GM19023 (cell line): Measurements from ENCODE around the gene LIF.

Experiments used
- ATAC-seq: cut with Tn5 transposase; IDR thresholded peaks from one replicate; pipeline ENCODE4 v1.9.1; 2021; ENCODE audit warnings: mild to moderate bottlenecking, moderate library complexity; ENCODE audit not compliant: unreplicated experiment

Gene LIF

GRCh38 chr22:30245985-30246813, at the start of gene LIF:
TSS of gene LIF (minus strand) at chr22:30246759. CDS start at chr22:30246695, 64 bp downstream.
- no peak for ATAC-seq

DNA sequence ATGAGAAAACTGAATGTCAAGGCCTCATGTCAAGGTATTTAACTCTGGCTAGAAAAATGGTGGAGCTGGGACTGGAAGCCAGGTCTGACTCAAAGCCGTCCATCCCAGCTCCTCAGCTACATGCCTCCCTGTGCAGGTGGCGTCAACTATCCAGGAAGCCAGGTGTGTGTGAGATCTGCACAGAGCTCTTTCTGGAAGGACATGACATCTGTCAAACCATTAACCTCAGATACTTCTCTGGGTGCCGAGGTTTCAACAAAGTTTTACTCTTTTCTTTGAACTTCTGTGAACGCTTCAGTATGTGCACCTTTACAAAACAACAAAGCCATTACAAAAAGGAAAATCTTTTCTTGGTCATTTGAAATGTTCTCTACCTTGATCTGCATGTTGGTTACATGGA, 49.8 kb upstream of the LIF start:
- ATAC-seq, result no peak

- no peak for ATAC-seq
These were observed 49.0 kb upstream of the LIF start for GRCh38 chr22:30295576-30295975.

DNA sequence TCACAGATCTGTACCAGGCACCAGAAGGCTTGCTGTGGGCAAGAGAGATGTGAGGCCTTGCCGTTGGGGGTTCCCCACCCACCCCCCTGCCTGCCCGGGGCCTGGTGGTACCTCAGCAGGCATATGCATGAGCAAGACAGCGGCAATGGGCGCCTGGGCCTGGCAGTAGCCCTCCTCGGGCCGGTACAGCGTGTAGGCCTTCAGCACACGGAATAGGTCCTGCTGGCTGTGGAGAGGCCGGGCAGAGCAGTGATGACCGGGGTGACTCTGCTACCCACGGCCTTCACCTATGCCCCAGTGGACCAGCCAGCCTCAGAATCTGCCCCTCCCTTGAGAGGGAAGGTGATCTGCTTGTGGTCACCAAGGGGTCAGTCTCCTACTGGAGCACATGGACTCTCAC, 48.3 kb upstream of the LIF start:
- ATAC-seq, result no peak

GRCh38 chr22:30294066-30294465, 47.5 kb upstream of the LIF start:
- no peak for ATAC-seq

DNA sequence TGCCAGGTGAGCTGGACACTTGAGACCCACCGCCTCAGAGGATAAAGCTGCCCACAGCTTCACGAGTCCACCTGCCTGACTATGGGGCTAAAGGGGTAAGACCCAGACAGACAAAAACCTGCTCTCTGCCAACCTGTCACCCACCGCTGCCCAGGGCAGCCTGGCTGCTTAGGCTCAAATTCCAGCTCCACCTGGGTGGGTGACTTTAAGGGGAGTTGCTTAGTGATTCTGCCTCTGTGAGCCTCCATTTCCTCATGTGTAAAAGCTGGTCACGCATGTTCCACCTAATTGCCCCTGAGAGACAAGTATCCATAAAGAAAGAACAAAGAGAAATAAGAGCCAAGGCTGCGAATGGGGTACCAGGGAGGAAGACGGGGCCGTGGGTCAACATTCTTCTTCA, 46.5 kb upstream of the LIF start:
- ATAC-seq, result no peak

DNA sequence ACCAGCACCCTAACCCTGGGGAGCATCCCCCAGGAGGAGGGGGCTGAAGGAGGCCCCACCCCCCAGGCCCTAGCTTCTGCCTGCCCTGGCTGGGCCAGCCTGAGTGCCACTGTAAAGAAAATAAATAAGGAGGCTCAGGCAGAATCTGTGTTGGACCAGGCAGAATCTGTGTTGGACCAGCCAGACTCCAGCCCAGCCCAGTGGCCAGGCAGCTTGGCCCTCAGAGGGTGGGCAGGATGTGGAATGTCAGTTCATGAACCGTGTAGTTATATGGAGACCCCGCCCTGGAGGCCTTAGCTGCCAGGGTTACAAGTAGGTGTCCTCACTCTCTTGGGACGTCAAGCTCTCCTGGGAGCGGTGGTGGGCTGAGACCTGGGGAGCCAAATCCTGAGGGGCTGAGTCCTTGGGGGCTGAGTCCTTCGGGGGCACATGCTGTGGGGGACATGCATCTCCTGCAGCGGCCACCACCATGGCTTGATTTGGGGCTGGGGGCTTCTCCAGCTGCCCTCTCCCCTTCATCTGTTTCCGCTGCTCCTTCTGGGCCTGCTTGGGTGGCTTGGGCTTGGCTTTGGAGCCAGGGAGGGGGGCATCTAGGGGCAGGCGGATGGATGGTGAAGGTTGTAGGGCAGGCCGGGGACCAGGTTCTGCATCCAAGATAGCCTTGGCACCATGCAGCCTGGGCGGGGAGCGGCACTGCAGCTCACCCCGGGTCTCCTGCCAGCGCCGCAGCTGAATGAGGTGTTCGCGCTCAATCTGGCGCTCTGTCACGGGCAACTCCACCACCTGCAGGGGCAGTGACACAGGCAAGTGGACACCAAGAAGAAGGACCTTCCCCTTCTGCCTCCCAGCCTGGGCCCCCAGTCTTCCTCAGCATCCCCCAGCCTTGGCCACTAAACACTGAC, 45.8 kb upstream of the LIF start:
- ATAC-seq, result no peak

- no peak for ATAC-seq
These were observed 44.7 kb upstream of the LIF start for GRCh38 chr22:30291058-30291892.

- ATAC-seq, result no peak
These were observed 43.9 kb upstream of the LIF start for GRCh38 chr22:30290342-30291057.

- ATAC-seq, result peak; percentile 17
These were observed 43.4 kb upstream of the LIF start for GRCh38 chr22:30289980-30290313.

- ATAC-seq, result peak; percentile 71
These were observed 42.8 kb upstream of the LIF start, which contains the start of gene CASTOR1 for GRCh38 chr22:30289141-30289979. TSS of gene CASTOR1 (minus strand) at chr22:30289505. CDS start at chr22:30289497, 8 bp downstream.

DNA sequence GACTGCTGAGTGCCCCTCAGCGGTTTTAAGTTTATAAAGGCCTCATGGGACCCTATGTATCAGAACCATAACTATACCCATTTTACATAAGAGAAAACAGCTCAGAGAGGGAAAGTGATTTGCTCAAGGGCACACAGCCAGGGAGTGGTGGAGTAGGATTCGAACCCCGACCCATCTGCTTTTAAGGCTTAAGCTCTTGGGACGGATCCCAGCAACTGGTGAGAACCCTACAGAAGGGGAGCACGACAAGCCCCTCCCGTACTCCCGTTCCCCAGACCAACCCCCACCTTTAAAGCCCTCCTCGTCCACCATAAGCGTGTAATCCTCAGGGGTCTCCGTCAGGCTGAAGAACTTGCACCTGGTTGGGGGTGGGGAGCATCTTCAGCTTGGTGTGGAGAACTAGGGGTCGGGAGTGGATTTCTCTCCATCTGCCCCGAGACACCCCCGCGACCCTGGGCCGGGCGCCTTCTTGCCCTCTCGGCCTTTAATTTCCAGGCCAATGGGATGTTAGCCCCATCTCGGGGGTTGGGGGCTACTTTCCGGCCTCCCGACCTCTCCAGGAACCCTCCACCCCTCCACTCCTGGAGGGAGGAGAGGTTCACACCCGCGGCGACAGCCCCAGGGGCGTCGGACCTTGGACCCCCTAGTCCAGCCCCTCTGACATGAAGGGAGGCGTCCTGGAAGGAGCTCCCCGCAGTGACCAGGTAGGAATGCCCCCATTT, 42.0 kb upstream of the LIF start:
- no peak for ATAC-seq

GRCh38 chr22:30287648-30288418, 41.3 kb upstream of the LIF start:
- no peak for ATAC-seq

DNA sequence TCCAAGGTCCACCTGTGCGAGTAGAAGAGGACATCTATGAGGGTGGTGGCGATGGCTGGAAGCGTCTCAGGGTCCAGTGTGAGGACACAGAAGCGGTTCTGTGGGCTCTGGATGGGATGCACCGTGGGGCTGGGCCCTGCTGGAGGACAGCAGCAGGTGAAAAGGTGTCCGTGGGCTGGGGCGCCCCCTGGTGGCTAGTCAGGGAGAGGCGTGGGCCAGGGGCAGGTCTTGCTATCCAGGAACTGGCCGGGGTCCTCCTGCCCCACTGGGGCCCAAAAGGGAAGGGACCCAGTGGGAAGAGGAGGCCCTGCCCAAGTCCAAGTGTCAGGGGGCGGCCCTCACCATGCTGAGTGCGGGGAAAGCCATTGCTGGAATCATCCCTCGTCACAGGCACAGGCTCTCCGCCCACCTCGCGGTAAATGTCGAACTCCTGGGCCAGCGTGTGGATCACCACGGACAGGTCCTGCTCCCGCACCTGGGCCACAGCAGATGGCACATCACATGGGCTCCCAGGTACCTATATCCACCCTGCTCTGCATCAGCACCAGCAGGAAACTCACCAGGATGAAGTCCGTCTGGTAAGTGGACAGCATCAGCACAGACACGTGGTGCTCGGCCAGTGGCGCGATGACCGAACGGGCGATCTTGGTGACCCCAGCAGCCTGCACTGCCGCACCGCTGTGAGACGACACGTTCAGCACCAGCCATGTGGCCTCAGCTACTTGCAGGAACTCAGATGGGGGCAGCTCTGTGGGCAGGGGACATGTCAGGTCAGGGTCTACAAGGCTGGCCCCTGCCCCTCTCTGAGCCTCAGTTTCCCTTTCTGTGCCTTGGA, 40.5 kb upstream of the LIF start:
- no peak for ATAC-seq

DNA sequence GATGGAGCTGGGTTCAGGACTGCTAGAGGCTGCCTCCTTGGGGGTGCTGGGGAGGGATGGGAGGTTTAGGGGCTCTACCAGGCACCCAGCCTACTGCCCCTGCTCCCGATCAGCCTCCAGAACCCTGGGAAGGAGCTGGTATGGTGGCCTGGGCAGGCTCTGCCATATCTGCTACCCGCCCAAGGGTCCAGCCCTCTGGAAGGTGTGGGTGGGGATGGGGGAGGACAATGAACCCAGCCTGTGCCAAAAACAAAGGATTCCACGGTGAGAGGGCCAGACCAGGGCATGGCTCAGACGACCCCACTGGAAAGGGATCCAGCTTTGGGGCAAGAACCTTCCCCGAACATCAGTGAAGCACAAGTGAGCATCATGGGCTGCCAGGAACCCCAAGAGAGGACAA, 39.8 kb upstream of the LIF start:
- no peak for ATAC-seq

DNA sequence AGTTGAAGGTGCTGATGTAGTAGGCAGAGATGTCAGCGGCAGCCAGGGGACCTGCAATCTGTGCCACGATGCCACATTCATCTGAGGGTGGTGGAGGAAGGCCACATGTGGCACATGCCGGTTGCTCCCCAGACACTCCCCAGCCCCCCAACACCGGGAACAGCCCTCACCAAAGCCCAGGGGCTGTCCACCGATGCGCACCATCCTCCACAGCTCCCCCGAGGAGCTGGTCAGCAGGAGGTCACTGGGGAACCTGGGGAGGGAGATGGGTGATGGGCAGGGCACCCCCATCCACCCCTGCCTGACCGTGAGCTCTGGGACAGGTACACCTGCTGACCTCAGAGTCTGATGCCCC, 39.3 kb upstream of the LIF start:
- ATAC-seq, result no peak

DNA sequence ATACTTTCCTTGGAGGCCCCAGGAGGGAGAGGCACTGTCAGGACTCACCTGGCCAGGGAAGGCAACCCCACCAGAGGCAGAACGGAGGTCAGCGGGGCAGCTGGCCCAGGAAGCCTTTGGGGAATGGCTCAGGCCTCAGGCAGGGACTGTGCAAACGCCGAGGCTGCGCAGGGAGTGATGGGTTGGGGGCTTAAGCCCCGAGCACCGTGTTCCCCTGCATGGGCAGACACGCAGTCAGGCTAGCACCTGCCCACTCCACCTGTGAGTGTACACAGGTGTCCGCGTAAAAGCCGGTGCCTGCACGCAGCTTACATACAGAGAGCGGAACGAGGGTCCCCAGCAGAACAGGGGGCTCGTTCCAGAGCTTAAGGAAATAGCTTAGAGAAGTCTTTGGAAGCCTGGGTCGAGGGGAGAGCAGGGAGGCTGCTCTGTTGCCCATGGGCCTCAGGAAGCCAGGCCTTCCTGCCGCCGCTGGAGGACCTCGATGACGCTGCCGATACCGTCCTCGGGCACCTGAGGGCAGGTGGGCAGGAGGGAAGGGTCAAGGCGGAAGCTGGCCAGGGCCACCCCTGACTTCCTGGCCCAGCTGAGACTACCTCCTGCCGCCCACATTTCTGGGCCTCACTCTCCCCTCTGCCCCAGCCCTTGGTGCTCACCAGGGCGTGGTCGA, 38.8 kb upstream of the LIF start:
- no peak for ATAC-seq
